ENCODE measurements around the gene LFNG.
A peak's percentile ranks its signal among the peaks of the same experiment; 100 is the strongest.

Gene LFNG

DNA sequence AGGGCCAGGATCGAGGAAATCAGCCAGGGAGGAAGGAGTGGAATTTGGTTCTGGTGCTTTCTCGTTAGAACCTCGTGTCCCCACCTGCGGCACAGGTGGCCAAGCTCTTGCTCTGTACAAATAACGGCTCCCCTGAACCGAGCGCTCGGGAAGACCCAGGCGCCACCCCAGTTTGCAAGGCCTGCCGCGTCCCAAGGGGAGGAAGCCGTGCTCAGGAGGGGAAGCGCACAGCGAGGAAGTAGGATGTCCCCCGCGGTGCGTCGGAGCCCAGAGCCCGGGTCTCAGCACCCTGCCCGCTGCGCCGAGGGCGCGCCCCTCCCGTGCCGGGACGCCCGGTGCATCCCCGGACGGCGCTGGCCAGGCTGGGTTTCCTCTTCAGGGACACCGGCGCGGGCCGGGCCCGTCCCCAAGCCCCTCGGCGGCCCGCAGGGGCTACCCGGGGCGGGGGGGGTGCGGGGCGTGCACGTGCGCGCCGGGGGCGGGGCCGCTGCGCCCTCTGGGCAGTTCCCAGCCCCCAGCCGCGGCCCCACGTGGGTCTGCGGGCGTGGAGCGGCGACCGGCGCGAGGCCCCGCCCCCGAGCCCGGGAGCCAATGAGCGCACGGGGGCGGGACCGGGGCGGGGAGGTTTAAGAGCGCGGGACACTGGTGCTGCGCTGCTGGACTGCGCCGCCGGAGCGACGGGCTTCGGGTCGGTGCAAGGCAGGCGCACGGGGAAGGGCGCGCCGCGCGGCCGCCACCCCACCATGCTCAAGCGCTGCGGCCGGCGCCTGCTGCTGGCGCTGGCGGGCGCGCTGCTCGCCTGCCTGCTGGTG lies at the start of gene LFNG:
LFNG (plus strand) TSS at position 656 of the 812 bp plus-strand sequence; CDS start at position 744, 88 bp downstream.
- DNase-seq (ENCODE audit: low read depth): peak; percentile 73
- H3K4me3 ChIP-seq (ENCODE audit: low read depth, low read length): peak within 1 kb of the TSS; percentile 65

DNA sequence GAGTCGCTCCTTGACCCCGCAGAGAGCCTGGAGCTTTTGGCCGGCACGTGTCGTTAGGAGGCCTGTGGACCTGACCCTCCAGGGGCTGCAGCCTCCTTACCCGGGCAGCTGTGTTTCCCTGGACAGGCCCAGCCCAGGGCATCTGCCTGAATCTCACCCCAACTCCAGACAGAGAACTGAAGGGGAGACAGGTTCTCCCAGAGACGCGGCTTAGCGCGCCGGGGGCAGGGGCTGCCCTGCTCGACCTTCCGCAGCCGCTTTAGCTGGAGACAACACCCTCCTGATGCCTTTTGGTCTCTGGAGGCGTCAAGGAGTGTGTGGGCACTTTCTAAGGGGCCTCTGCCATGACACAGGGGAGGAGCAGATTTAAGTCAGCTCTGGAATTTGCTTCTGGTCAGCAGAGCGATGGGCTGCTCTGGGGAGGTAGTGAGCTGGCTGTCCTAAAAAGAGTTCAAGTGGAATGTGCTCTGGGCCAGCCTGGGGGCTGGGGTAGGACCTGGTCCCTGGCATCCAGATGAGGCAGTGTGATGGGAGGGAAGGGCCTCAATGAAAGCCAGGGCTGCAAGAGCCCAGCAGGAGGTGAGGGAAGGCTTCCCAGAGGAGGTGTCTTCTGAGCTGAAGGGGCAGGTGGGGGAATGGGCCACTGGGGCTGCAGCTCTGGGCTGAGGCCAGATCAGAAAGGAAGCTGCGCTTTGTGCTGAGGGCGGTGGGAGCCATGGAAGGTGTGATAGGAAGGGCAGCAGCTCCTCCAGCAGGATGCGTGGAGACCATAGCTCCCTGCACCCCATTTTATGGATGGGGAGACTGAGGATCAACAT lies 49.2 kb upstream of the LFNG start:
- DNase-seq (ENCODE audit: low read depth): no peak
- H3K4me3 ChIP-seq (ENCODE audit: low read depth, low read length): no peak overlapping the region

DNA sequence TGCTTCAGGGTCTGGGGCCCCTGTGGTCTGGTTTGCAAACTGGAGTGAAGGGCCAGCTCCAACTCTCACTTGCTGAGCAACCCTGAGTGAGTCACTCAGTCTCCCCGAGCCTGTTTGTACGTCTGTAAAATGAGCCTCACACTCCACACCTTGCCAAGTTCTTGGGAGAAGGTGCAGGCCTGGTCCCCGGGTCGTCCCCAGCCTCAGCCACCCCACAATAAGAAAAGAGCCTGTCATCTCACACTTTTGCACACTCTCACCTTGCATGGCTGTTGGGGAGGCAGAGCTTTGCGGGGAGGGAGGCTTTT lies 48.6 kb upstream of the LFNG start:
- no peak overlapping the region for H3K4me3 ChIP-seq (ENCODE audit: low read depth, low read length)
- DNase-seq (ENCODE audit: low read depth): no peak

DNA sequence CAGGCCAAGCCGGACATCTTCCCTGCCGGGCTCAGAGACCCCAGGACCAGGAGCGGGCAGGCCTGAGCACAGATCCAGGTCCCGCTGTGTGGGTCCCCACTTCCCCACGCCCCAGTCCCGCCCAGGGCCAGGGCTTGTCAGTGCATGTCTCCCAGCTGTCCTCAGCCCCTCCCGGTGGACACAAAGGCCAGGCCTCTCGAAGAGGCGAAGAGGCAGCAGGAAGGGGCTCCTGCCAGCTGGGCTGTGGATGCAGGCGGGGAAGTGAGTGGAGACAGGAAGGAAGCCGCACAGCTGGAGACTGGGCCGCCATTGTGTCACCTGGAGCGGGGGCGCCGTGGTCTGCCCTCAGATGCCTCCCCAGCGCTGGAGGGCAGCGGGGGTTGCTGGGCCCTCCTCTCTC lies 48.2 kb upstream of the LFNG start:
- H3K4me3 ChIP-seq (ENCODE audit: low read depth, low read length): no peak overlapping the region

DNA sequence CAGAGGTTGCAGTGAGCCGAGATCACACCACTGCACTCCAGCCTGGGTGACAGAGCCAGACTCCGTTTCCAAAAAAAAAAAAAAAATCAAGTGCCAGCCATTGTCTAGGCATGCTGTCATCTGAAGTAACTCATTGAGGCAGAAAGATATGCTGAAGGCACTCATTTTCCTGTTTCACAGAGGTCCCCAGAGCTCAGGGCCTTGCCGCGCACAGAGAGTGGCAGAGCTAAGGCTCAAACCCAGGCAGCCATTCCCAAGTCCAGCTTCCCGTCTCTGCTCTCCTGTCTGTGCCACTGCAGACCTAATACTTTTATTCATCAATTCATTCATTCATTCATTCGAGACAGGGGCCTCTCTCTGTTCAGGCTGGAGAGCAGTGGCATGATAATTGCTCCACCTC lies 46.8 kb upstream of the LFNG start:
- DNase-seq (ENCODE audit: low read depth): no peak
- H3K4me3 ChIP-seq (ENCODE audit: low read depth, low read length): no peak overlapping the region

More for the DNA sequence above, 48.2 kb upstream of the LFNG start:
- no peak for DNase-seq (ENCODE audit: low read depth)

GRCh38 chr7:2473496-2474180 lies 45.9 kb upstream of the LFNG start:
- DNase-seq (ENCODE audit: low read depth): no peak
- H3K4me3 ChIP-seq (ENCODE audit: low read depth, low read length): no peak overlapping the region

GRCh38 chr7:2474224-2474623 lies 45.4 kb upstream of the LFNG start:
- no peak overlapping the region for H3K4me3 ChIP-seq (ENCODE audit: low read depth, low read length)
- DNase-seq (ENCODE audit: low read depth): no peak

- no peak overlapping the region for H3K4me3 ChIP-seq (ENCODE audit: low read depth, low read length)
These were observed 44.5 kb upstream of the LFNG start for GRCh38 chr7:2474813-2475677.

GRCh38 chr7:2475678-2476015 lies 43.9 kb upstream of the LFNG start:
- DNase-seq (ENCODE audit: low read depth): no peak
- no peak overlapping the region for H3K4me3 ChIP-seq (ENCODE audit: low read depth, low read length)

More at GRCh38 chr7:2474813-2475677, 44.5 kb upstream of the LFNG start:
- DNase-seq (ENCODE audit: low read depth): no peak

DNA sequence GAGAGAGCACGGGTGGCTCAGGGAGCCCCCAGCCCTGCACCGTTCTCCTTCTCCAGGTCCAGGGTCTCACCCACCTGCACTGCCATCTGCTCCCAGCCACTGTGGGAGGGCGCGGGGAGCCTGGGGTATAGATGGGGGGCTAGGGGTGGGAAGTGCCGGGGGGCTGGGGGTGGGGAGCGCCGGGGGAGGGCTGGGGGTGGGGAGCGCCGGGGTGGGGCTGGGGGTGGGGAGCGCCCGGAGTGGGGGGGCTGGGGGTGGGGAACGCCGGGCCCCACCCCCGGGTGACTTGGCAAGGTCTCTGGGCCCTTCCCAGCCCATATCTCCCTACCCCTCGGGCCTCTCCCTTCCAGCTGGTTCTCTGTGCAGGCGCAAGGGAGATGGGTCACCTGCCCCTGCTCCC lies 43.3 kb upstream of the LFNG start, which contains the start of gene GRIFIN:
GRIFIN (minus strand) TSS at position 101 of the 400 bp plus-strand sequence; CDS start at position 86, 15 bp downstream.
- no peak for DNase-seq (ENCODE audit: low read depth)
- H3K4me3 ChIP-seq (ENCODE audit: low read depth, low read length): no peak within 1 kb of the TSS

GRCh38 chr7:2476776-2477446 lies 42.7 kb upstream of the LFNG start:
- H3K4me3 ChIP-seq (ENCODE audit: low read depth, low read length): no peak overlapping the region
- DNase-seq (ENCODE audit: low read depth): no peak

- H3K4me3 ChIP-seq (ENCODE audit: low read depth, low read length): no peak overlapping the region
- no peak for DNase-seq (ENCODE audit: low read depth)
These were observed 41.9 kb upstream of the LFNG start for GRCh38 chr7:2477447-2478398.

- no peak overlapping the region for H3K4me3 ChIP-seq (ENCODE audit: low read depth, low read length)
- DNase-seq (ENCODE audit: low read depth): no peak
These were observed 41.2 kb upstream of the LFNG start for GRCh38 chr7:2478399-2478785.

- H3K4me3 ChIP-seq (ENCODE audit: low read depth, low read length): no peak overlapping the region
- no peak for DNase-seq (ENCODE audit: low read depth)
These were observed 40.8 kb upstream of the LFNG start for GRCh38 chr7:2478800-2479199.

- DNase-seq (ENCODE audit: low read depth): no peak
- H3K4me3 ChIP-seq (ENCODE audit: low read depth, low read length): no peak overlapping the region
These were observed 40.1 kb upstream of the LFNG start for GRCh38 chr7:2479276-2480069.

GRCh38 chr7:2480070-2480408 lies 39.5 kb upstream of the LFNG start:
- H3K4me3 ChIP-seq (ENCODE audit: low read depth, low read length): no peak overlapping the region
- DNase-seq (ENCODE audit: low read depth): no peak

GRCh38 chr7:2481195-2481594 lies 38.4 kb upstream of the LFNG start:
- no peak overlapping the region for H3K4me3 ChIP-seq (ENCODE audit: low read depth, low read length)
- no peak for DNase-seq (ENCODE audit: low read depth)

Data from skeletal muscle cell (primary cell).